LNCAP (cell line): Measurements from ENCODE around the gene C16orf78.

Experiments used
- TF ChIP-seq, protein P1 (sequence below): fragments of 450-650 bp; IDR thresholded peaks from 2 replicates; pipeline ENCODE4 v1.5.1; 2017; ENCODE audit warnings: mild to moderate bottlenecking

C16orf78 gene

GRCh38 chr16:49411121-49411970 is 37.7 kb downstream of the C16orf78 start:
- TF ChIP-seq, protein P1, sequence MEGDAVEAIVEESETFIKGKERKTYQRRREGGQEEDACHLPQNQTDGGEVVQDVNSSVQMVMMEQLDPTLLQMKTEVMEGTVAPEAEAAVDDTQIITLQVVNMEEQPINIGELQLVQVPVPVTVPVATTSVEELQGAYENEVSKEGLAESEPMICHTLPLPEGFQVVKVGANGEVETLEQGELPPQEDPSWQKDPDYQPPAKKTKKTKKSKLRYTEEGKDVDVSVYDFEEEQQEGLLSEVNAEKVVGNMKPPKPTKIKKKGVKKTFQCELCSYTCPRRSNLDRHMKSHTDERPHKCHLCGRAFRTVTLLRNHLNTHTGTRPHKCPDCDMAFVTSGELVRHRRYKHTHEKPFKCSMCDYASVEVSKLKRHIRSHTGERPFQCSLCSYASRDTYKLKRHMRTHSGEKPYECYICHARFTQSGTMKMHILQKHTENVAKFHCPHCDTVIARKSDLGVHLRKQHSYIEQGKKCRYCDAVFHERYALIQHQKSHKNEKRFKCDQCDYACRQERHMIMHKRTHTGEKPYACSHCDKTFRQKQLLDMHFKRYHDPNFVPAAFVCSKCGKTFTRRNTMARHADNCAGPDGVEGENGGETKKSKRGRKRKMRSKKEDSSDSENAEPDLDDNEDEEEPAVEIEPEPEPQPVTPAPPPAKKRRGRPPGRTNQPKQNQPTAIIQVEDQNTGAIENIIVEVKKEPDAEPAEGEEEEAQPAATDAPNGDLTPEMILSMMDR: no peak

GRCh38 chr16:49414671-49415070 is 41.1 kb downstream of the C16orf78 start:
- TF ChIP-seq, protein P1: no peak

- TF ChIP-seq, protein P1: no peak
These were observed 41.5 kb downstream of the C16orf78 start for GRCh38 chr16:49415083-49415482.

GRCh38 chr16:49416001-49416675 is 42.5 kb downstream of the C16orf78 start:
- TF ChIP-seq, protein P1: no peak

DNA sequence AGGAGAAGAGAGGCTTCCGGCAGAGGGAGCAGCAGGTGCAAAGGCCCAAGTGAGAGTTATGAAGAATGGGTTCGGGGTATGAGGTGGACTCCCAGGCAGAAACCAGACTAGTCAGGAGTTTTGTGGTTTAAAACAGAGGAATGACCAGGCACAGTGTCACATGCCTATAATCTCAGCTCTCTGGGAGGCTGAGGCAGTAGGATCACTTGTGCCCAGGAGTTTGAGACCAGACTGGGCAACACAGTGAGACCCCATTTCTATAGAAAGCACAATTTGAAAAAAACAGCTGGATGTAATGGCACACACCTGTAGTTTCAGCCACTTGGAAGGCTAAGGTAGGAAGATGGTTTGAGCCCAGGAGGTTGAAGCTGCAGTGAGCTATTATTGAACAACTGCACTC is 43.8 kb downstream of the C16orf78 start:
- TF ChIP-seq, protein P1: no peak

GRCh38 chr16:49419006-49419405 is 45.4 kb downstream of the C16orf78 start:
- TF ChIP-seq, protein P1: no peak

GRCh38 chr16:49419862-49420261 is 46.3 kb downstream of the C16orf78 start:
- TF ChIP-seq, protein P1: no peak
